CD4-positive, alpha-beta memory T cell (primary cell): ENCODE measurements around the gene SNCA. TPM values are rescaled to one million over a fixed set of nuclear protein-coding genes. Genes with fewer than 3 reads are reported as not detected.

Source experiments
- CTCF ChIA-PET: fragments of 350-600 bp; sonication (Branson Sonifier 250); formaldehyde crosslinking; loops from one replicate; lab custom pipeline; 2021; ENCODE audit warnings: inconsistent platforms; ENCODE audit not compliant: partially characterized antibody; lab: Charles Lee
- POLR2A ChIA-PET: fragments of 350-600 bp; sonication (Branson Sonifier 250); formaldehyde crosslinking; loops from one replicate; lab custom pipeline; 2021; ENCODE audit not compliant: partially characterized antibody; lab: Charles Lee
- DNase-seq, 5 donors: peaks; one replicate each; pipeline versions ENCODE4 v3.0.0 to v3.0.0-alpha.2; 2020 to 2022; ENCODE audit warnings: mixed read lengths in 1 of 5
- H3K27ac ChIP-seq: one replicate; pipeline ENCODE4 v1.7.0; 2013; ENCODE audit warnings: low read depth, low read length
- H3K27me3 ChIP-seq: 2 replicates; pipeline ENCODE4 v1.7.0; 2013; ENCODE audit warnings: mild to moderate bottlenecking, low read length, moderate library complexity; ENCODE audit not compliant: insufficient read depth
- H3K36me3 ChIP-seq: 2 replicates; pipeline ENCODE4 v1.7.0; 2013; ENCODE audit warnings: mild to moderate bottlenecking, low read length, moderate library complexity; ENCODE audit not compliant: insufficient read depth
- H3K4me1 ChIP-seq: 2 replicates; pipeline ENCODE4 v1.7.0; 2013; ENCODE audit warnings: mild to moderate bottlenecking, low read length, moderate library complexity; ENCODE audit not compliant: insufficient read depth
- H3K4me3 ChIP-seq, 2 donors: one replicate each; pipeline ENCODE4 v1.7.0; 2013; ENCODE audit warnings: low read length in 2 of 2, mild to moderate bottlenecking in 1 of 2
- H3K9me3 ChIP-seq, 2 donors: one replicate each; pipeline ENCODE4 v1.7.0; 2013; ENCODE audit warnings: low read length in 2 of 2, control low read depth in 1 of 2; ENCODE audit not compliant: control insufficient read depth in 1 of 2
- H3K27ac Mint-ChIP-seq, 7 donors: one replicate each; pipeline ENCODE4 v1.8.0; 2020 to 2021; ENCODE audit warnings: mixed read lengths in 7 of 7, mild to moderate bottlenecking in 6 of 7, inconsistent platforms in 3 of 7, moderate library complexity in 3 of 7
- H3K27me3 Mint-ChIP-seq, 2 donors: one replicate each; pipeline ENCODE4 v1.8.0; 2020 to 2021; ENCODE audit warnings: mixed read lengths in 2 of 2
- H3K36me3 Mint-ChIP-seq, 2 donors: one replicate each; pipeline ENCODE4 v1.8.0; 2020 to 2021; ENCODE audit warnings: mixed read lengths in 2 of 2, inconsistent platforms in 1 of 2, mild to moderate bottlenecking in 1 of 2
- H3K4me1 Mint-ChIP-seq, 4 donors: one replicate each; pipeline ENCODE4 v1.8.0; 2020 to 2021; ENCODE audit warnings: mixed read lengths in 4 of 4, mild to moderate bottlenecking in 1 of 4
- H3K4me3 Mint-ChIP-seq, 8 donors: one replicate each; pipeline ENCODE4 v1.8.0; 2020 to 2021; ENCODE audit warnings: mixed read lengths in 8 of 8, mild to moderate bottlenecking in 7 of 8, moderate library complexity in 6 of 8, inconsistent platforms in 3 of 8
- H3K9me3 Mint-ChIP-seq, 8 donors: one replicate each; pipeline ENCODE4 v1.8.0; 2020 to 2021; ENCODE audit warnings: mixed read lengths in 8 of 8, mild to moderate bottlenecking in 5 of 8, inconsistent platforms in 3 of 8, moderate library complexity in 1 of 8
- intact Hi-C: fragments of 100-400 bp; cut with micrococcal nuclease; formaldehyde crosslinking; loops from one replicate; pipeline ENCODE4 v1.15.1; 2023
- polyA plus RNA-seq, 2 donors: library from polyadenylated mRNA; unstranded; fragments of 300-500 nt; fragmentation: Illumina TruSeq; gene quantifications; one replicate each; pipeline ENCODE4 v1.2.3, GENCODE V29; 2021
- total RNA-seq, 2 experiments: library from RNA; stranded (reverse); gene quantifications; one replicate each; pipeline ENCODE4 v1.2.3, GENCODE V29; 2021

SNCA gene
- total and polyA plus RNA-seq, 4 experiments from 2014 or later: 0.70 to 1.8 (median 1.4) TPM

GRCh38 chr4:89741768-89742167 lies 95.2 kb downstream of the SNCA start:
- no peaks in the 10 kb centered on the region for H3K9me3 ChIP-seq
- H3K4me3 ChIP-seq: no peak overlapping the region
- no peaks in the 10 kb centered on the region for H3K36me3 ChIP-seq
- peaks cover 0 to 3% (median 0%) of the 10 kb centered on the region in 8 donors for H3K9me3 Mint-ChIP-seq
- H3K4me3 Mint-ChIP-seq: no peak overlapping the region
- ChIA-PET POLR2A (no interaction called here), CTCF (no interaction called here)
- H3K27ac ChIP-seq: no peak overlapping the region
- DNase-seq: no peak
- no peaks in the 10 kb centered on the region for H3K4me1 Mint-ChIP-seq
- H3K27me3 Mint-ChIP-seq: peaks cover 0 to 2% of the 10 kb centered on the region in 2 donors
- no peak overlapping the region for H3K27ac Mint-ChIP-seq
- no peaks in the 10 kb centered on the region for H3K36me3 Mint-ChIP-seq
- H3K4me1 ChIP-seq: no peaks in the 10 kb centered on the region
- intact Hi-C loops: no loop called here
- H3K27me3 ChIP-seq: no peaks in the 10 kb centered on the region

GRCh38 chr4:89739311-89739988 lies 97.5 kb downstream of the SNCA start:
- H3K36me3 Mint-ChIP-seq: no peaks in the 10 kb centered on the region
- H3K9me3 Mint-ChIP-seq: peaks cover 0 to 3% (median 0%) of the 10 kb centered on the region in 8 donors
- no peaks in the 10 kb centered on the region for H3K4me1 Mint-ChIP-seq
- ChIA-PET POLR2A (no interaction called here), CTCF (no interaction called here)
- no peaks in the 10 kb centered on the region for H3K9me3 ChIP-seq
- intact Hi-C loops: no loop called here
- DNase-seq: no peak
- no peak overlapping the region for H3K27ac ChIP-seq
- no peak overlapping the region for H3K4me3 ChIP-seq
- no peak overlapping the region for H3K27ac Mint-ChIP-seq
- no peaks in the 10 kb centered on the region for H3K4me1 ChIP-seq
- H3K27me3 ChIP-seq: no peaks in the 10 kb centered on the region
- H3K27me3 Mint-ChIP-seq: peaks cover 0 to 2% of the 10 kb centered on the region in 2 donors
- H3K4me3 Mint-ChIP-seq: no peak overlapping the region
- H3K36me3 ChIP-seq: no peaks in the 10 kb centered on the region

GRCh38 chr4:89737888-89738287 lies 99.1 kb downstream of the SNCA start:
- Mint-ChIP-seq H3K9me3 (peaks cover 0 to 3% (median 0%) of the 10 kb centered on the region in 8 donors), H3K4me3 (no peak overlapping the region), H3K27ac (no peak overlapping the region), H3K4me1 (no peaks in the 10 kb centered on the region), H3K27me3 (peaks cover 0 to 2% of the 10 kb centered on the region in 2 donors), H3K36me3 (no peaks in the 10 kb centered on the region)
- H3K9me3 ChIP-seq: no peaks in the 10 kb centered on the region
- DNase-seq: no peak
- H3K27ac ChIP-seq: no peak overlapping the region
- no peak overlapping the region for H3K4me3 ChIP-seq
- POLR2A ChIA-PET: no interaction called here
- H3K4me1 ChIP-seq: no peaks in the 10 kb centered on the region
- H3K36me3 ChIP-seq: no peaks in the 10 kb centered on the region
- CTCF ChIA-PET: no interaction called here
- H3K27me3 ChIP-seq: no peaks in the 10 kb centered on the region
- intact Hi-C loops: no loop called here

- POLR2A ChIA-PET: no interaction called here
- no peak for DNase-seq
- no peak overlapping the region for H3K4me3 Mint-ChIP-seq
- Histone ChIP-seq H3K36me3 (no peaks in the 10 kb centered on the region), H3K9me3 (no peaks in the 10 kb centered on the region), H3K4me3 (no peak overlapping the region), H3K4me1 (no peaks in the 10 kb centered on the region), H3K27me3 (no peaks in the 10 kb centered on the region), H3K27ac (no peak overlapping the region)
- intact Hi-C loops: no loop called here
- H3K27ac Mint-ChIP-seq: no peak overlapping the region
- CTCF ChIA-PET: no interaction called here
- H3K9me3 Mint-ChIP-seq: peaks cover 0 to 2% (median 0%) of the 10 kb centered on the region in 8 donors
- H3K4me1 Mint-ChIP-seq: no peaks in the 10 kb centered on the region
- peaks cover 0 to 2% of the 10 kb centered on the region in 2 donors for H3K27me3 Mint-ChIP-seq
- H3K36me3 Mint-ChIP-seq: no peaks in the 10 kb centered on the region
Measured at GRCh38 chr4:89733946-89734345, 103.0 kb downstream of the SNCA start.

- CTCF ChIA-PET: no interaction called here
- Histone ChIP-seq H3K9me3 (no peaks in the 10 kb centered on the region), H3K36me3 (no peaks in the 10 kb centered on the region), H3K27me3 (no peaks in the 10 kb centered on the region), H3K4me1 (no peaks in the 10 kb centered on the region), H3K27ac (no peak overlapping the region), H3K4me3 (no peak overlapping the region)
- no peaks in the 10 kb centered on the region for H3K4me1 Mint-ChIP-seq
- no peak overlapping the region for H3K27ac Mint-ChIP-seq
- DNase-seq: no peak
- H3K4me3 Mint-ChIP-seq: no peak overlapping the region
- peaks cover 0 to 1% of the 10 kb centered on the region in 2 donors for H3K27me3 Mint-ChIP-seq
- intact Hi-C loops: no loop called here
- H3K9me3 Mint-ChIP-seq: peaks cover 0 to 2% (median 0%) of the 10 kb centered on the region in 8 donors
- no peaks in the 10 kb centered on the region for H3K36me3 Mint-ChIP-seq
- POLR2A ChIA-PET: no interaction called here
Measured at GRCh38 chr4:89727238-89727637, 109.7 kb downstream of the SNCA start.

GRCh38 chr4:89725268-89725667 lies 111.7 kb downstream of the SNCA start:
- DNase-seq: no peak
- intact Hi-C loops: no loop called here
- Histone ChIP-seq H3K4me1 (no peaks in the 10 kb centered on the region), H3K27ac (no peak overlapping the region), H3K36me3 (no peaks in the 10 kb centered on the region), H3K4me3 (no peak overlapping the region), H3K27me3 (no peaks in the 10 kb centered on the region), H3K9me3 (no peaks in the 10 kb centered on the region)
- Mint-ChIP-seq H3K9me3 (peaks cover 0 to 2% (median 0%) of the 10 kb centered on the region in 8 donors), H3K27me3 (peaks cover 0 to 1% of the 10 kb centered on the region in 2 donors), H3K27ac (no peak overlapping the region), H3K36me3 (no peaks in the 10 kb centered on the region), H3K4me3 (no peak overlapping the region), H3K4me1 (no peaks in the 10 kb centered on the region)
- CTCF ChIA-PET: no interaction called here
- POLR2A ChIA-PET: no interaction called here

- Histone ChIP-seq H3K4me1 (no peaks in the 10 kb centered on the region), H3K27ac (no peak overlapping the region), H3K36me3 (no peaks in the 10 kb centered on the region), H3K9me3 (no peaks in the 10 kb centered on the region), H3K4me3 (no peak overlapping the region), H3K27me3 (no peaks in the 10 kb centered on the region)
- peaks cover 0 to 2% (median 0%) of the 10 kb centered on the region in 8 donors for H3K9me3 Mint-ChIP-seq
- H3K4me1 Mint-ChIP-seq: no peaks in the 10 kb centered on the region
- H3K27ac Mint-ChIP-seq: no peak overlapping the region
- peaks cover 0 to 1% of the 10 kb centered on the region in 2 donors for H3K27me3 Mint-ChIP-seq
- CTCF ChIA-PET: no interaction called here
- H3K4me3 Mint-ChIP-seq: no peak overlapping the region
- intact Hi-C loops: no loop called here
- H3K36me3 Mint-ChIP-seq: no peaks in the 10 kb centered on the region
- no peak for DNase-seq
- POLR2A ChIA-PET: no interaction called here
Measured at GRCh38 chr4:89724716-89725115, 112.2 kb downstream of the SNCA start.
